ENCODE measurements around the gene DHX29.

DHX29 gene

DNA sequence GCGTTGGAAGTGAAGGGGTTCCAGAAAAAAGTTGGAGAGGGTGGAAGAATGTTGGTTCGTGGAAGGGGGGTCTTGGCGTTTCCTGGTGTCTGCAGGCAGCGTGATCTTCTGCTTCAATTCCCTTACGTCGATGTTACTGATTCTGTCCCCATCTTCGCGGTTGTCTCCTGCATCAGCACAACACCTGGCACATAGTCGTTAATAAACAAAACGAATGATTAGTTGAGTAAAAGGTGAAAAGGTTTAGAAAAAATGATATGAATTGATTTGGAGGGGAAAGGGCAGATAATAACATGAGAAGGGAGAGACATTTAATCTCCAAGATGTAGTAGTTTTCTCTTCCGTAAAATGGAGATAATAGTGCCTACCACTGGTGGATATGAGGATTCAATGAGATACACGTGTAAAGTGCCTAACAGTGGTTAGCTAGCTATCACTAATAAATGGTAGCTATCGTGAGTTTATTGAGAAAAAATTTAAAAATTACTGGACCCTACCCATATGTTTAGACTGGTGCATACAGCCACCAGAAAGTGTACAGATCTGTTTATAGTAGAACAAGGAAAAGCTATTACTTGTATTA, 851 bp upstream of the DHX29 start:
- no peak for FAIRE-seq

DNA sequence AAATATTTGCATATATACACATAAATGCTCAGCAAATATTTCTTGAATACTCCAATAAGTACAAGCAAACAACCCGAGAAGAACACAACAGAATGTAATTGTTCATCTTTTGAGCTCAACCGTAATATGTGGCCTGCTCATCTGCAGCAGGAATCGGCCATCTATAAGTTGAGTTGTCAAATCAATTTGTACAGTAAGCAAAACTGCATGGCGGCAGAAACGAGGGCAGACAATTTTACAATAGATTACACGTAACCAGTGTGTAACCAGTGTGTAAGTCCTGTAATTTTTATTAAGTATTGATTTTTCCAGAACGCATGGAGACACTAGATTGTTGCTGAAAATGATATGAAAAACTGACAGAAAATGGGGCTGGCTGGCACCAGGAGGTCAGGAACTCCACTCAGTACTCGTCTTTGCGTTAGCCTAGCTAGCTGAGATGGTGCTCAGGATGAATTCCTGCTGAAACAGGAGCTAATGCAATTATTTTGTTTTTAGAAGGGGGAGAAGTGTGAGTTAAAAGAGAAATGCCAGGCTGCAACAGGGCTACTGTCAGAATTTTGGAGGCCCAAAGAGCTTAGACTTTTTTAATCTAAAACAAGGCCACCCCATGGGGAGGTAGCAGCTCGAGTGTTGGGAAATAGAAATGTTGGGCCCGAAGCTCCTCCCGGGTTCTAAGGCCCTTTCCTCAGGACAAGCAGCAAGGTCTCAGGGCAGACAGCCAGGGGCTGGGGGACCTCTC, 682 bp downstream of the DHX29 start:
- FAIRE-seq: no peak

DNA sequence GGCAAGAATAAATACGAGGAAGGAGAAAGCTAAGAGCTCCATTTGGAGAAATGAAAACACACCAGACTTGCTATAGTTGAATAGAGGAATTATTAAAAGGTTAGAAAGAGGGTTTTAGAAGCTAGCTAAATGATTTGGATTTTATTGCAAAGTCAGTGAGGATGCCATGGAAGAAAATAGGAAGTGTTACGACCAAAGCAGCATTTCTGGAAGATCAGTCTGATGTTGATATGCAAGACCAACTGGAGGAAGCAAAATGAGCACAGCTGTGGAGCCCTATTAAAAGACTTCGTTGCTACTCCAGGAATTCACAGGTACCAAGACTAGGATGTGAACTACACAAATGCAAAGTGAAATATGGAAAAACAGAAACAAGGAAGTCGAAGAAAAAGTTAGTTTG, 2.1 kb downstream of the DHX29 start:
- FAIRE-seq: no peak

DNA sequence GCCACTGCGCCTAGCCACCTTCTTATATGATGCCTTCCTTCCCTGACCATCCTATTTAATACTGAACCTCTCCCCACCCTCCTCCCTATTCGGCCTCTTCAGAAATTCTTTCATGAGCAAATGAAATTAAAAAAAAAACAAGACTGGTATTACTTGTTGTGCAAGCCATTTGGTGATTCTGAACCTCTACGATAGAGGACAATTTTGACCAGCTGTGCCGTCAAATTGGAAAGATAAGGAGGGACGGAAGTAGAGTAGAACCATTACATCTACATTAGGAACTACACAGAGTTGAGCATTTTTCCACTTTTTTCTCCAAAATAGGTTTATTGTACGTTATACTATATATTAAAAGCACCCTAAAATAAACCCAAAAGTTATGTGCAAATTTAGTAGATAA, 2.9 kb downstream of the DHX29 start:
- FAIRE-seq: no peak

DNA sequence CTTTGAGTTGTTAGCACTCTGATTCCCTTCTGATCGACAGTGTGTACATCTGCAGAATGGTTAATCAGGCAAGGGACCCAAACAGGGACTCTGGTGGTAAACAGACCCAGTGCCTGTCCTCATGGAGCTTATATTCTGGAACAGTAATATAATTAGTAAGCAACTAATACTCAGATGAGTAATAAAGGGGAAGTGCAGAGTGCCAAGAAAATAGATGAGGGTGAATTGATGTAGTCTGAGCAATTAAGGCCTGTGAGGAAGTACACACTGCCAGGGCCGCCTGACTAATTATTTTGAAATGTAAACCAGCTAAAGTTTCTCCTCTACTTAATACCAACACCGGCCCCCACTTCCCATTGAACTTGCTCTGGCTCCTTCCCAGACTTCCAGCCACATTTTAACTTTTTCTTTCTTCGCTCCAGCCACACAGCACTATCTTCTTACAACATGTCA, 4.2 kb downstream of the DHX29 start:
- FAIRE-seq: no peak

DNA sequence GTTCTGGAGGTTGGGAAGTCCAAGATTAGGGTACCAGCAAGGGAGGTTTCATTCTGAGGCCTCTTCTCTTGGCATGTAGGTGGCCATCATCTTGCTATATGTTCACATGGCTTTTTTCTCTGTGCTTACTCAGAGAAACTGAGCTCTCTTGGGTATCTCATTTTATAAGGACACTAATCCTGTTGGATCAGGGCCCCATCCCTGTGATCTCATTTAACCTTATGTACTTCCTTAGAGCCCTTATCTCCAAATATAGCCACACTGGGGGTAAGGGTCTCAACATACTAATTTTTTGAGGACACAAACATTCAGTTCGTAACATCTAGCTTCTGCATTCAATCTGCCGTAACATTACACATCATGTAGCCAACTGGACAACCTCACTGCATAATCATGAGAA, 6.6 kb downstream of the DHX29 start:
- no peak for FAIRE-seq

DNA sequence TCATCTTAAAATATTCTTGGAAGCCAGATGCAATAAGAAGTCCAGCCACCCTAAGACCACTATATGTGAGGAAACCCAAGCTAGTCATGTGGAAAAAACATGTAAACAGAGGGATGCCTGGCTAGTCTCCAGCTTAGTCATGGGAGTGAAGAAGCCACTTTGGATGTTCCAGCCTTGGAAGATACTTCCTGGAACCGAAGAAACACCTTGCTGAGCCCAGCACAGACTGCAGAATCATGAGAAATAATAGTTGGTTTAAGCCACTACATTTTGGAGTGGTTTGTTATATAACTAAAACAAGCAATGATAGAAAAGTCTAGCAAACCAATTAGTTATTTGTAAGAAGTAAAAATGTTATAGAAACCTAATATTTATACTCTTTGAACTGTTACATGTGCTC, 12.6 kb downstream of the DHX29 start:
- no peak for FAIRE-seq

DNA sequence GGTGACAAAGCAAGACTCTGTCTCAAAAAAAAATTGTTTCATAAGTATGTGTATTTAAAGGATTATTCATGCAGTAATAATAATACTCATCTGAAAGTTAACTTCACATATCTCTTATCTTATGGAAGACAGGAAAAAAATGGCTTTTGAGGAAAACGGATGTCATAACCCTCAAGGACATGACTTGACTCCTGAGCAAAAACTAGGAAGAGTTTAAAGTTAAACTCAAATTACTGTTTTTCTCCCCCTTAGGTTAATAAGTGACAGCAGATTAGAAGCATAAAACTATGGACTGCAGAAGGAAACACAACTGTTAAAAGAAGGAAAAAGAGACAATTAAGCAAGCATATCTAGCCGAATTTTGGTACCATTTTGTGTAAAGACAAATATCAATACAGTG, 16.5 kb downstream of the DHX29 start:
- no peak for FAIRE-seq

DNA sequence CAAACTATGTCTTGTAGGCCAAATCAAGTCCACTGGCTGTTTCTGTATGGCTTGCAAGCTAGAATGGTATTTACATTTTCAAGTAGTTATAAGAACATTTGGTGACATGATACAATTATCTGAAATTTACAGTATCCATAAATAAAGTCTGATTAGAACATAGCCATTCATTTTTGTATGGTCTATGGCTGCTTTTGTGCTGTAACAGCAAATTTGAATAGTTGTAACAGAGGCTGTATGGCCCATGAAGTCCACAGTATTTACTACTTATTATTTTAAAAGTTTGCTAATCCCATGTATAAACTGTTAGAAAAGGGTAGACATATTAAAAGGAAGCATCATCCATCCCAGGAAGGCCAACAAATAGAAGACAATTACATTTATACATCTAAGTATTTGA, 17.7 kb downstream of the DHX29 start:
- no peak for FAIRE-seq

DNA sequence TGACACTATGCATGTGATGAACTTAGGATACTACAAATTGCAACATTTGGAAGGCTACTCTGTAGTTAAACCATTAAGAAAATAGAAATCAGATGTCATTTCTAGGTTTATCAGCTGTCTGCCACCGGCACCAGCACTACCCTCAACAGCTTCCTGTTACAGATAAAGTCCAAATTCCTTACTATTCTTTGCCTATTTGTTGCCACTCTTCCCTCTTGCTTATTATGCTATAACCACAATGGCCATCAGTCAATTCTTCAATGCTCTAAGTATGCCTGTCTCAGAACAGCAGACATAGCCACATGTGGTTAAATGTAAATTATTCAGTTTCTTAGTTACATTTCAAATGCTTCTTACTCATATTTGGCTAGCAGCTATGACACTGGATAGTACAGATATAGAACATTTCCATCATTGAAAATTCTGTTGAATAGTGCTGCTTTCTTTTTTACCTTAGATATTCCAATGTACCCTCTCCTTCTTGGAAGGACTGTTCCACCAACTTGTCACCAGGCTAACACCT, 21.0 kb downstream of the DHX29 start:
- FAIRE-seq: no peak

DNA sequence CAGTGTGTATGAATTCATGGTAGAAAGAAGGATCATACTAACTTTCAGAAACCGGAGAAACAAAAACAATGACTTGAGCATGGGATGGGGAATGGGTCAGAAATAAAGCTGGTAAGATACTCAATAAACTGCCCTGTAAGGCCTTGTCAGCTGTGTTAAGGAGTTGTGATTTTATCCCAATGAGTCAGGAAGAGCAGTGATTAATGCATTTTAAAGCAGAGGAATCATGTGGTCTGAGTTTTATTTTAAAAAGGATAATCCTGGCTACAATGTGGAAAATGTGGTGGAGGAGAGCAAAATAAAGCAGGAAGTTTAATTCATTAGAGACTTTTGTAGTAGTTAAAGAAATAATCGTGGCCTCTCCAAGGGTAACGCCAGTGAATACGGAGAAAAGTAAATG, 28.7 kb downstream of the DHX29 start:
- no peak for FAIRE-seq

DNA sequence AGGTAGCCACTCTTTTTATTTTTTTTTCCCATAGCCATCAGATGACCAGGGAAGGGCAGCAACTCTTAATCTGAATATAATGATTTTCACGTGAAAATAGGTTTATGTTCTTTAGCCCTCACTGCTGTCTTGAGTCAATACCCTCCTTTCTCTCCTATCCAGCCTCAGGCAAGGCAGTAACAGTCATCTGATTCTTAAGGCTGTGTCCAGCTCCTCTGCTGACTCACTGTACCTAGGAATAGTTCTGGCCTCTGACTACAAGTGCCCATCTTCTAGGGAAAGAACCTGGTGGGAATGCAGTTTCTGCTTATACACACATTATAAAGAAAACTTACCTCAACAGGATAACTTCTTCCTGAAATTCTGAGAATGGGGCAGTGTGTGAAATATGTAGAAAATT, 30.7 kb downstream of the DHX29 start:
- FAIRE-seq: no peak

DNA sequence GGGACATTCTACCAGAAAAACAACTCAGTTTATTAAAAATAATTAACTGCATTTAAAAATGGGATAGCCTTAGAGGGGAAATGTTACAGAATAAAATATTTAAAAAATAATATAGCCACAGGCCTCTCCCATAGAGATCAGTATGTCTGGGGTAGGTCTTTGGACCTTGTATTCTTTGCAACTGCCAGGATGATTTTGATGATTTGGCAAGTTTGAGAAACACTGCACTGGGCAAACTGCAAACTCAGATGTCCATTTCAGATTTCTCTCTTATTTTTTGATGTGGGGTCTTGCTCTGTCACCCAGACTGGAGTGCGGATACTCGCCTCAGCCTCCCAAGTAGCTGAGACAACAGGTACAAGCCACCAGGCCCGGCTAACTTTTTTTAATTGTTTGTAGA, 49.2 kb downstream of the DHX29 start:
- no peak for FAIRE-seq

DNA sequence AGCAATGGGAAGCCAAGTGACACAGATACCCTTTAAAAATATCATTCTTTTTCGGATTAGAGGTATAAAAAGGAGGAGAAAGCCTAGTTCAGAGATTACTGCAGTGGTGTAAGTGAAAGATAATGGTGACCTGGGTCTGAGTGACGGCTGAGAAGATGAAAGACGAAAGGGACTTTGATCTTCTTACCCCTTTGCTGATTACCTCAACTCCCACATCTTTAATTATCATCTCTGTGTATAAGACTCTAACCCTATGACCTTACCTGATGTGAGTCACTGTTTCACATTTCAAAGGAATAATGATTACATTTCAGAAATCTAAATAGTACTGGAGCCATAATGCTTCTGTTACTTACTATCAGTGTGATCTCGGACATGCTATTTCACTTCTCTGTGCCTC, 52.7 kb downstream of the DHX29 start:
- no peak for FAIRE-seq

DNA sequence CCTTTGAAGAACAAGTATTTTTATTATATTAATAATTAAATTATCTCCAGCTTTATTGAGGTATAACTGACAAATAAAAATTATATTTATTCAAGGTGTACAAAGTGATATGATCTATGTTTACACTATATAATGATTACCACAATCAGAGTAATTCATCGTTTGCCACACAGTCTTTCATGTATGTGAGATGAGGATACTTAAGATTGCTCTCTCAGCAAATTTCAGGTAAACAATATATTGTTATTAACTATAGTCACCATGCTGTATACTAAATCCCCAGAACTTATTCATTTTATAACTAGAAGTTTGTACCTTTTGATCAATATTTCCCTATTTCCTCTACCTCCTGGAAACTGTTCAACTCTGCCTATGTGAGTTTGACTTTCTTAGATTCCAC, 57.4 kb downstream of the DHX29 start:
- no peak for FAIRE-seq

DNA sequence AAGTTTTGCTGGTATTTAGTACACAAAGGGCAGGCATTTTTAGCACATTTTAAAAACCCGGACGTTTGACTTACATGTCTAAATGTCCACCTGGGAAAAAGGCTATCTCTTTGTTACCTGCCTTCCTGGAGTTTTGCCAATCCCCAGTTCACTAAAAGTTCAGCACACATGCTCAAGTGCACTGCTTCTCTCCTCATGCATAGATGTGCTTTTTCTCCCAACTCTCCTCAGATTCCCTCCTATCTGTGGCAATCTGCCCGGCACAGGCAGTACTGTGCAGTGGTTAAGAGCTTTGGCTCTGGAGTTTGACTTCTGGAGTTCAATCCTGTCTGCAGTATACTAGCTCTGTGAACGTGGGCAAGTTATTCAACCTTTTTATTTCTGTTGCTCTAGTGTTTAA, 65.7 kb downstream of the DHX29 start:
- FAIRE-seq: no peak

DNA sequence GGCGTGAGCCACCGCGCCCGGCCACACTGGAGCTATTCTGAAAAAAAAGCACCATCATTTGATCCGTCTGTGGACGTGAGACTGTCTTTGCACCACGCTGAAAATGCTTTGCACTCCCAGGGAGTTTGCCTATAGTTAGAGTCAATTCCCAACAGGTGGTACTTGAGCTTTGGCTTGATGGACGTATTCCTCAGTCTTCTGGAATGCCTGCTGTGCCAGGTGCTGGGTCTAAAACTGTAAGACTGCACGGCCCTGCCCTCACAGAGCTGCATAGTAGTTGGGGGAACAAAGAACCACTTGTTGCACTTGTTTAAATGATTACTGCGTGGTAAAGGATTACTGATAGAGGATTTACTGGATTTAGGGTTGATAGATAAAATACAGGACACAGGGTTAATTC, 70.7 kb downstream of the DHX29 start:
- FAIRE-seq: no peak

DNA sequence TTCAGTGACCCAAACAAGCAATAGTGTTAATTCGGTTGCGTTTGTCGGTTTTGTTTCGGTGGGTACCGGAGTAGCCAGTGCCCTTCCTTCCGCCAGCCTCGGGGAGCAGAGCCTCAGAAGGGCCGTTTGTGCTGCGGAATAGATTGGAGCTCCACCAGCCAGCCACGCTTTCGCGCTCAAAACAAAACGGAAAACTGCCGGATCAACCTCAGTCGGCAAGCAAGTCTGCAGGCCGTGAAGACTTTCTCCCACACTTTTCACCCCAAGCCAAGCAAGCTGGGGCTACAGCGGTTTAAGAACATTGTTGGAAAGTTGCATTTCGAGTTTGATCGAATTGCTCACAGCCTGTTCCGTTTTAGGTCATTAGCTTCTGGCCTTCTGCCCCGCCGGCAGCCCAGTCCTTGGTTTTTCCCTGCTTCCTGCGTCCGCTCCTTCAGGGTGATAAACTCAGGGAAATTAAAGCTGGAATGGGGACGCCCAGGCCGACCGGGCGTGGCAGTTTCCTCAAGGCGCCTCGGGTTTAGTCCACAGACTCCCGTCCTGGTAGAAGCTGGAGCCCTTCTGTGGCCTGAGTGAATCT, 73.3 kb downstream of the DHX29 start:
- FAIRE-seq: no peak

DNA sequence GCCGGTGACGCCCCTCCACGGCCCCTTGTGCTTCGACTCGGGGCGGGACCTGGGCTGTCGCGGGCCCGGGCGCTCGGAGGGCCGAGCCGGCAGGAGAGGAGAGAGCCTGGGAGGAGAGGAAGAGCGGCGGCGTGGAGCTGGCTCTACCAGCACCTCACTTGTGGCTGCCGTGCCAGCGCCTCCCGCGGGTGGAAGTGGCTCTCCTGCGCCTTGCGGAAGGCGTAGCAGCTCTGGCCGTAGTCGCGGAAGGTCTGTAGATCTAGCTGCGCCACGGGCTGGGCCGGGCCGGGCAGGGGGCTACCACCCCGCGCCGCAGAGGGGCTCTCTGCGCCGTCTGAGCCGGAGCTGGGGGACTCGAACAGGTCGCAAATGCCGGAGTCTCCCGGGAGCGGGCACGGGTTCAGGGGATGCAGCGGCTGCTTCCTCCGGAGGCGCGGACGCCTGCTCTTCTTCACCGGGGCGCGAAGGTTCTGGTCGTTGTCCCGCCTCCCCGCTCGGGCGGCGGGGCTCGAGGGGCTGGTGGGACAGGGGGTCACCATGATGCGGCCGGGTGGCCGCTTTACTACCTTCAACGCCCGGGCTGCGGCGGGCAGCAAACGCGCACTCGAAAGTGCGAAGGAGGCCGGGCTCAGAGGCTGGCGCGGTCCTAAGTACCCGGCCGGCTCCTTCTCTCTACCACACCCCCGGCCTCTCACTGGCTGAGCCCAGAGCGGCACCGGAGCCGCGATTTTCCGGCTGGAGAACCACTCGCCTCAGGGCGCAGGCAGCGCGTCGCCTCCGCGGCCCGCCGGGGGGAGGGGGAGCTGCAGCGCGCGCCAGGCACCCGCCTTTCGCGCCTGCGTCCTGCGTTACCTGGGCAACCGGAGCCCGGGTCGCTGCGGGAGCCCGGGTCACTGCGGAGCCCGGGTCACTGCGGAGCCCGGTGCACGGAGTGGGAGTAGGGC, 74.2 kb downstream of the DHX29 start, which contains the start of gene CCNO:
TSS of gene CCNO (minus strand) at position 624 of the 944 bp plus-strand sequence. CDS start at position 539, 85 bp downstream.
- FAIRE-seq: no peak

DNA sequence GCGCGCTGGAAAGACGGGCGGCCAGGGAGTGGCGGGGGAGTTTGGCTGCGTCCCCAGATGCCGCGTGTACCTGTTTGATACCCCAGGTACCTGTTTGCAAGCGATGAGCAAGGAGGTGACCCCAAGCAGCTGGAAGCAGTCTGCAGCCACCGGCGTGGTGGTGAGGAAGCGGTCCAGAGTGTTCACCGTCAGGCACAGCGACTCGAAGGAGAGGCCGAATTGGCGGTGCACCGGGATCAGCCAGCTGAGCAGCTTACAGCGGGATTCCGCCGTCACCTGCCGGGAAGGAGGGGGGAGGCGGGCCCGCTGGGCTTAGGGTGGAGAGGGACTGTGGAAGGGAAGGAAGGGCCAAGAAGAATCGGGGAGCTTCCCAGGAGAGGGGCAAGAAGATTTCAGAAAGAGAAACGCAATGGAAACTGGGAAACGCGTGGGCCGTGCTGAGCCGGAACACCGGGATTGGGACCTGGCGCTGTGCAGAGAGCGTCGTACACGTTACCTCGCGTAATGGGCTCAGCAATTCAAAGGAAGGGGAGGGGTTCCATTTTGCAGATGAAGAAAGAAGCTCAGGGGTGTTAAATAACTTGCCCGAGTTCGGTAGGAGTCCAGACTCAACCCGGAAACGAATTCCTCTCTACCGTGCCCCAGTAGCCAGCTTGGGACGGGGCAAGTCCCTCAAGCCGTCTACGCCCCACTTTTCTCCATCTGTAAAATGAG, 75.1 kb downstream of the DHX29 start:
- no peak for FAIRE-seq

DNA sequence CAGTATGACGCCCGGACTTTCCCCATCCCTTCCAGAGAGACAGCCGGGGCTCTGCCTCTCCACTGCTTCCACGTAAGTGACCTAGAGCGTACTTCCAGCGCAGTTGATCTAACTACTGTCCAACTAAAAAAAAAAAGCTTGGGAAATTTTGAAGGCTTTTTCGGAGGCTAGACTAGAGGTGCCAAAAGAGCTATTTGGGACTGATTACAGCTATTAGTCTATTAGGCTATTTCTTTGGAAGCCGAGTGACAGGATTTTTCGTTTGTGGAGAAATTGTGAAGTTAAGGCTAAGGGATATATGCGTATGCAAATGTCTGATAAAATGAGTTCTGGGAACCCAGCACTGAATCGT, 75.6 kb downstream of the DHX29 start:
- no peak for FAIRE-seq
